Gastroesophageal sphincter (tissue), 3 donors: Measurements from ENCODE around the gene PLPPR2.

Source experiments
- EP300 ChIP-seq: sonication (generic); formaldehyde crosslinking; IDR thresholded peaks from one replicate; pipeline ENCODE4 v1.6.1; 2017; ENCODE audit warnings: antibody characterized with exemption, mild to moderate bottlenecking
- POLR2A ChIP-seq, 2 donors: fragments of 450-650 bp; IDR thresholded peaks; one replicate each; pipeline ENCODE4 v1.6.1; 2017; ENCODE audit warnings: antibody characterized with exemption in 2 of 2, mild to moderate bottlenecking in 2 of 2, moderate library complexity in 1 of 2
- POLR2AphosphoS5 ChIP-seq: sonication (generic); formaldehyde crosslinking; IDR thresholded peaks from one replicate; pipeline ENCODE4 v1.6.1; 2017; ENCODE audit warnings: antibody characterized with exemption
- TF ChIP-seq, protein P1 (sequence below), 4 experiments: fragments of 200-600 bp in 2 of 4; fragments of 450-650 bp in 2 of 4; sonication (generic) in 1 of 4; IDR thresholded peaks; one replicate each; pipeline ENCODE4 v1.5.1; 2017 to 2019; ENCODE audit warnings: antibody characterized with exemption in 4 of 4, mild to moderate bottlenecking in 2 of 4, moderate library complexity in 2 of 4

DNA sequence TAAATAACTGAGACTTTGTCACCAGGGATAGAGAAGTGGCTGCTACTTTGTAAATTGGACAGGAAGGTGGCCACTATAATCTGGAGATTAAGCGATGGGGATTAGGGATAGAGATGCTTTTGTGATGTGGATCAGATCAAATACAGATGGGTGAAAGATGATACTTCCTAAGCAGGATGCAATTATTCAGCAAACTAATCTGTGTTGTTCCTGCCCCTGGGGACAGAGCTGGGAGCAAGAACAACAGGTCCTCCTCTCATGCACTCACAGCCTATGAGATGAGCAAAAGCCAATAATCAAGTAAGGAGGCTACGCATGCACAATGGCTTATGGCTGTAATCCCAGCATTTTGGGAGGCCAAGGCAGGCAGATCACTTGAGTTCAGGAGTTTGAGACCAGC lies 59.3 kb downstream of the PLPPR2 start:
- TF ChIP-seq, protein P1, sequence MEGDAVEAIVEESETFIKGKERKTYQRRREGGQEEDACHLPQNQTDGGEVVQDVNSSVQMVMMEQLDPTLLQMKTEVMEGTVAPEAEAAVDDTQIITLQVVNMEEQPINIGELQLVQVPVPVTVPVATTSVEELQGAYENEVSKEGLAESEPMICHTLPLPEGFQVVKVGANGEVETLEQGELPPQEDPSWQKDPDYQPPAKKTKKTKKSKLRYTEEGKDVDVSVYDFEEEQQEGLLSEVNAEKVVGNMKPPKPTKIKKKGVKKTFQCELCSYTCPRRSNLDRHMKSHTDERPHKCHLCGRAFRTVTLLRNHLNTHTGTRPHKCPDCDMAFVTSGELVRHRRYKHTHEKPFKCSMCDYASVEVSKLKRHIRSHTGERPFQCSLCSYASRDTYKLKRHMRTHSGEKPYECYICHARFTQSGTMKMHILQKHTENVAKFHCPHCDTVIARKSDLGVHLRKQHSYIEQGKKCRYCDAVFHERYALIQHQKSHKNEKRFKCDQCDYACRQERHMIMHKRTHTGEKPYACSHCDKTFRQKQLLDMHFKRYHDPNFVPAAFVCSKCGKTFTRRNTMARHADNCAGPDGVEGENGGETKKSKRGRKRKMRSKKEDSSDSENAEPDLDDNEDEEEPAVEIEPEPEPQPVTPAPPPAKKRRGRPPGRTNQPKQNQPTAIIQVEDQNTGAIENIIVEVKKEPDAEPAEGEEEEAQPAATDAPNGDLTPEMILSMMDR (IDR thresholded peaks at IDR 0.05), result no peak
- TF ChIP-seq EP300, result no peak
- no peak for TF ChIP-seq POLR2A (IDR thresholded peaks at IDR 0.05)
- no peak for TF ChIP-seq POLR2AphosphoS5
